Left cardiac atrium (tissue), 4 donors: ENCODE data around the gene CINP. TPM values are rescaled to one million over a fixed set of nuclear protein-coding genes. Genes with fewer than 3 reads are reported as not detected.

Experiments used
- ATAC-seq, 2 donors: fragments of 200-7000 bp; cut with Tn5 transposase; one replicate each; pipeline ENCODE4 v1.9.1; 2020; ENCODE audit warnings: mild to moderate bottlenecking in 2 of 2, moderate library complexity in 2 of 2
- DNase-seq: peaks from one replicate; pipeline ENCODE4 v3.0.0-alpha.2; 2020
- intact Hi-C, 2 donors: fragments of 100-400 bp; cut with DNase I; formaldehyde crosslinking; loops; one replicate each; pipeline versions ENCODE4 v1.14.1 to v1.15.1; 2022 to 2023
- long read RNA-seq: library from polyadenylated mRNA; unstranded; transcript quantifications from one replicate; pipeline ENCODE4 v2.0.0, GENCODE V29; 2021
- total RNA-seq, 2 donors: library from RNA; stranded (reverse); fragmentation: NEBNext Ultra II Directional; extraction: Animal tissue kit (Norgen Biotek cat#: 25700); gene quantifications; one replicate each; pipeline ENCODE4 v1.2.1, GENCODE V29; 2021
- donor health status: DM: no; HTN: yes; CAD: no.
- donor health status: DM: no; HTN: yes; CAD: no; lungs with severe emphysema.
- donor health status: DM: yes; HTN: yes; CAD: no.
- donor health status: Dilated cardiomyopathy.

CINP gene
- 10 to 100 TPM; 30.0 to 31.9 TPM for total RNA-seq
- long read RNA-seq, full-length matches to known transcripts = 12 of 16 reads
- long read RNA-seq, partial matches to known transcripts = 1 of 16 reads
- long read RNA-seq, other reads (novel, unspliced or antisense) = 3 of 16 reads

DNA sequence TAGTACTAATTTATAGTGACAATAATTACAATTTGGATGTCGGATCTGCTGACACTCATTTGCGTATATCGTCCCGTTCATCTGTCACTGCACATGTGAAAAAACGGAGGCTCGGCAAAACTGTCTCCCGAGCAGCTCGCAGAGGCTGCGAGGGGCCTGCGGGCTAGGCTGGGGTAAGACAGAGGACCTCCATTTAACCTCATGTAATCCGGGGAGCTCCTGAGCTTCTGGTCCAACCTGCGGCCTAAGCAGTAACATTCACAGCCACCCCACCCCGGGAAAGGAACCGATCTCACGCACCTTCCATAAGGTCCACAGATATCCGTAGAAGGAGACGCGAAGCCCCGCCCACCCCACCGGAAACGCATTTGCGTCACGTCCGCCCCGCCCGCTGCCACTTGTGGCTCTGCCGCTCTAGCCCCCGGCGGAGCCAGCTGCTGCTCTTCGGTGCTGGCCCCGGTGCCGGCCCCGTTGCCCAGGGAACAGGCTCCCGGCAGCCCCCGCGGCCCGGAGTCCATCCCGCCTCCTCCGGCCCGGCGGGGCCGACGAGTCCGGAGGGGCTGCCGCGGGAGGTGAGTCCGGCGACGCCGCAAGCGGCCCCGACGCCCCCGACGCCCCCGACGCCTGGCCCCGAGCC is at the start of gene CINP, which contains the start of gene TECPR2:
CINP (minus strand) TSS at position 346 of the 637 bp plus-strand sequence; CDS start at position 307, 39 bp downstream.
TECPR2 (plus strand) TSS at position 397 of the 637 bp plus-strand sequence. CDS start 13,781 bp downstream, outside the sequence.
- intact Hi-C loops = no loop called here
- DNase-seq = peak; percentile 99

DNA sequence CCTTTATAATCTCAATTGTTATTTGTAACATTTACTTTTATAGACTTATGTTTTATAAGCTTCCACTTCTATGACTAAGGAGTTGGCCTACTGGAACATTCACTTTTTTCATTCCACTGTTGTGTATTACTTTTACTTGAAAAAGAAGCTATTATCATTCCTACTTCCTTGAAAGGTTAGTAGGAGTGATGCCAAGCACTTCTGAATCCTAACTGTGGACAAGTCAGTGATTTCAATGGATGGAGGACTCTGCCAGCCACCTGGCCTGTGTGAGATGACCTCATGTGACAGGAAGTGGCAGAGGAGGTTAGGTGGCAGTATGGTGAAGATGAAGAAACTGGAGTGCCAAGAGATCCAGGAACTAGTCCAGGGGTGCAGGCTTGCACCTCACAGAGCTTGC is 46.0 kb upstream of the CINP start:
- intact Hi-C loops = no loop called here
- ATAC-seq = peak; percentile 50 to 66
- DNase-seq = no peak

More for the DNA sequence above, at the start of gene CINP, which contains the start of gene TECPR2:
- peak; percentile 99 to 100 for ATAC-seq

DNA sequence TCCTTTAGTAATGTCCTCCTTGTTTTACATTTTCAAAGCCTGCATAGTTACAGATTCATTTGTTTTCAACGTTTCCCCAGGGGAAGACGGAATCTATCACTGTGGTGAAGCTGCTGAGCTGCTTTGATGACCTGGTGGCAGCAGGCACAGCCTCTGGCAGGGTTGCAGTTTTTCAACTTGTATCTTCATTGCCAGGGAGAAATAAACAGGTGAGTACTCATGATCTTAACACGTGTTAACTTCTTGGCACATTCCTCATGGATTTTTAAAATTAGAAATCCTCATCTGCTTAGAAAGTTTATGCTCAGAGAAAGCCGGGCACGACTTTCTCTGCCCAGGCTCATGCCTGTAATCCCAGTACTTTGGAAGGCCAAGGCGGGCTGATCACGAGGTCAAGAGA is 44.6 kb upstream of the CINP start:
- ATAC-seq (no peak), DNase-seq (no peak)
- intact Hi-C loops = loop anchor here in 1 of 2 donors (2.0 kb wide), 1 partner anchor 36 kb away; no protein-coding TSS in a partner anchor

DNA sequence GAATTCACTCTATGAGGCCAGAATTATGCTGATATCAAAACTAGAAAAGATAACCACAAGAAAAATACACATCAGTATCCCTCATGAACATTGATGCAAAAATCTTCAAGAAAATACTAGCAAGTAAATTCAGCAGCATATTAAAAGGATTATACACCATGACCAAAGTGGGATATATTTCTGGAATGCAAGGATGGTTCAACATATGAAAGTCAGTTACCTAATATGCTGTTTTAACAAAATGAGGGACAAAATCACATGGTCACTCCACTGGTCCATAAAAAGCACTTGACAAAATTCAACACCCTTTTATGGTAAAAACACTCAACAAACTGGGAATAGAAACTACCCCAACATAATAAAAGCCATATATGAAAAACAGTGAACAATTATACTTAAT is 40.3 kb upstream of the CINP start:
- no peak for ATAC-seq
- no peak for DNase-seq
- intact Hi-C loops = no loop called here

DNA sequence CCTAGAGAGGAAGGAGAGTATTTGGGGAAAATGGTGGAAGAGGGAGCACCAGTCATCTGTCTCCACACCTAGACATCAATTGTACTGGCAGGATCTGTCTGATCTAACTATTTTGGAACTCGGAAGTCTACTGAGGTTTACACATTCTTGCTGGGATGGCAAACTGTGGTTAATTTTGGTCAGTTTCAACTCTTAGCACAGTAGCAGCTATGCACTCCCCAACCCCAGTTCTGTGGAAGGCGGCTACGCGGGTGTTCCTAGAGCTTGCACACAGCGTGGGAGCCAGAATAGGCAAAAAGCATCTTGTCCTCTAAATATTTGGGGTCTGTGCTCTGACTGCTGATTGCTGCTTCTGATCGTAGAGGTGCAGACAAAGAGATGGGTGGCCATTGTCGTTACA is 33.8 kb upstream of the CINP start:
- DNase-seq = no peak
- ATAC-seq = no peak
- intact Hi-C loops = no loop called here

DNA sequence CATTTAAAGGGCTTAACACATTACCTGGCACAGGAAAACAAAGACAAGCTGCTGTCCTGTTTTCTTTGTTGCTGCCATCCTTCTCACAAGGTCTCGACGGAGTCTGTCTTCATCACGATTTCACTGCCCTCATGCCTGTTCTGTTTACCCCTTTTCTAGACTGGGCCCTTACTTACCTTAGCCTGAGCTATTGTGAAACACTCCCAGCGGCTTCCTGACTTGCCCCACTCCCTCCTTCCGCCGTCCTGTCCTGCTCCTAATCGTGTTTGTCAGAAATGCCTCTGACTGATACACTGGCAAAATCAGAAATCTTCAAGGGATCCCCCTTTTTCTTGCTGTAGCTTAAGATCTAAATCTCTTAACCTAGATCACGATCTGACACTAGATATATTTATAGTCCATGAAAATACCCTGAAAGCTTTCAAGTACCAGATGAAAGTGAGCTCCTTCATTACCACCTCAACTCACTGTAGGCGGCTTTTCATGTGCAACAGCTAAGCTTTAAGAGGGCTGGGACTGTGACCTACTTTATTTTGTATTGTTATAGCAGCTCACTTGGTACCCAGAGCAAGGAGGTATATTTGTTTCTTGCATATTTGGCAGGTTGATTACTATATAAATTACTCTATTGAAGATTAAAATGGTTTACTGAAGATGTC is 32.2 kb upstream of the CINP start:
- ATAC-seq (no peak), DNase-seq (no peak)
- intact Hi-C loops = no loop called here

DNA sequence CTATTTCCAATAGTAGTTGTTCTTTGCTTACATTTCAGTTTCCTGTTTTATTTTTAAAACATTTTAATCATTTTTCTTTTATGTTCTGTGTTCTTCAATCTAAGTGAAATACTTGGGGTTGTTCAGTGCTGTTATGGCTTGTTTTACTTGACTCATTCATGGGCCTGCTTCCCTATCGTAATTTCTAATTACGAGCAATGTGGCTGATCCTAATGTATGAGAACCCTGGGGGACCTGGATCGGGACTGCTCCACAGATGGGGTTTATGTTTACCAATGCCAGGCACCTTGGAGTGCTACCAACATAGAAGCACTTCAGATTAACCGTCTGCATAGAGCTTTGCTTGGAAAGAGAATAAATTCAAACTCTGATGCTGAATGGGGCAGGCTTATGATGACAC is 29.8 kb upstream of the CINP start:
- intact Hi-C loops = no loop called here
- no peak for DNase-seq
- ATAC-seq = no peak

DNA sequence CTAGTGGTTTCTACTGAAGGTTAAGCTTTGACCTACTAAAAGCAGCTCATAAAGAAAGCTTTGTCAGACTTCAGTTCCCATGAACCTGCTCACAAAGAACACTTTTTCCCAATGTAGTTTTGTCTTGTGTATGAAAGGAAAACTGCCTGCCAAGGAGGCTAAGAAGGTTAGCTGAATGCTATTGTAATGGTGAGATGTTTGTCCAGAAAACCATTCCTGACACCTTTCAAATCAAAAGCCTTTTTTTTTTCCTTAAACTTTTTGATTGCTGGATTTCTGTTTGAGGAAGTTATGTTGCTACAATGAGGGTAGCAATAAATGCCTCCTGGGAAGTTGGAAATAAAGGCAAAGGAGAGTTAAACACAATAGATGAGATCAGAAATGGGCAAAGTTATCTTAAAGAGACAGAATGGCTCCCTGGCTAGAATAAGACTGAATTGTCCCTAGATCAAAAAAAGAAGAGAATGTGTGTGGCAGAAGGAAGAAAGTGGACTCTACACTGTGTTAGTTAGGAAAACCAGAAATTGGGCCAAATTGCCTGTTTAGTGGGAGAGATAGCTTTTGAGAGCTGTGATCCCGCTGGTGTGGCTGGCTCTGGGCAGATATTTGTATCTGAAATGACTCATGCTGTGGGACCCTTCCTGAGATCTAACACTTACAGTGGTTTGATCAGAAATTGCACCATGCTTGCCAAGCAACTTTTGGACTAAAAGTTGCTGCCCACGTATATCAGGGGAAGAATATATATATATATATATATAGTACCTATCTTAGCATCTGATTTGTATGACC is 27.6 kb upstream of the CINP start:
- peak in 1 of 2 donors; percentile 30 for ATAC-seq
- DNase-seq = no peak
- intact Hi-C loops = no loop called here

DNA sequence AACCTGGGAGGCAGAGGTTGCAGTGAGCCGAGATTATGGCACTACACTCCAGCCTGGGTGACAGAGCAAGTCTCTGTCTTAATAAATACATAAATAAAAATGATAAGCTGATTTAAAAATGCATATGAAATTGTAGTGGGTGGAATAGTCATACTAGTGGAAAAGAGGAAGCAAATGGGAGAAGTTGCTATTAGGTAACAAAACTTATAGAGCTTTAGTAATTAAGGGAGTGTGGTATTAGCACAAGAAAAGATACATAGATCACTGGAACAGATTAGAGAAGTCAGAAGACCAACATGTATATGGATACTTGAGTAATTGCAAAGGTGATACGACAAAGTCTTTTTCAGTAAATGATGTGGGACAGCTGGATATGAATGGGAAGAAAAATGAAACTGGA is 26.6 kb upstream of the CINP start:
- intact Hi-C loops = no loop called here
- no peak for ATAC-seq

DNA sequence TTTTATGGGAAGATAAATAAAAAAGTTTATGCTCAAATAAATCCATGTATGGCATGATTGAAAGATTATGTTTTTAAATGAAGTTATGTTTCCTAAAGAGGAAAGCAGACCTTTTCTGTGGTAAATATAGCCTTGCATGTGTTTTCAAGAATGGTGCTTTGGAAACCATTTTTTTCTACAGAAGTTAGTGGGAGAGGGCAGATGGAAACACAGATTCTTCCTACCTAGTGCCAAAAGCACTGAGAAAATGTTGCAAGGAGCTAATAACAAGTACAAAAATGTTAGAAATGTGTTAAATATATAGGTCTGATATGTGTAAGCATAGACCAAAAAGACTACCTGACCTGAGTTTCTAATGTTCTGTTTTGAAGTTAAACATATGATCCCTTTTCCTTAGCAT is 24.4 kb upstream of the CINP start:
- DNase-seq (no peak), ATAC-seq (no peak)
- intact Hi-C loops = no loop called here

More for the DNA sequence above, 26.6 kb upstream of the CINP start:
- no peak for DNase-seq

DNA sequence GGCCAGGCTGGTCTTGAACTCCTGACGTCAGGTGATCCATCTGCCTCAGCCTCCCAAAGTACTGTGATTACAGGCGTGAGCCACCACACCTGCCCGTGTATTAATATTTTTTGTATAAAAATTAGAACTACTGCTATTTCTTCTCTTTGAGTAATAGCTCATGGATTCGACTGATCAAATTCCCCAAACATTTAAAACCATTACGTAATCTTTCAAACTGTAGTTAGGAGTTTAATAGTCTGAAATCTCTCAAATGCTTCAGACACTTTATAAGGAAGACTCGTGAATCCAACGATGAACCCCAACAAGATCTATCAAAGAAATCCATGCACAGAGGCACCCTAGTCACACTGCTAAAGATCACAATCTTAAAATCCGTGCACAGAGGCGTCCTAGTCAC is 16.1 kb upstream of the CINP start:
- no peak for ATAC-seq
- no peak for DNase-seq
- intact Hi-C loops = no loop called here

DNA sequence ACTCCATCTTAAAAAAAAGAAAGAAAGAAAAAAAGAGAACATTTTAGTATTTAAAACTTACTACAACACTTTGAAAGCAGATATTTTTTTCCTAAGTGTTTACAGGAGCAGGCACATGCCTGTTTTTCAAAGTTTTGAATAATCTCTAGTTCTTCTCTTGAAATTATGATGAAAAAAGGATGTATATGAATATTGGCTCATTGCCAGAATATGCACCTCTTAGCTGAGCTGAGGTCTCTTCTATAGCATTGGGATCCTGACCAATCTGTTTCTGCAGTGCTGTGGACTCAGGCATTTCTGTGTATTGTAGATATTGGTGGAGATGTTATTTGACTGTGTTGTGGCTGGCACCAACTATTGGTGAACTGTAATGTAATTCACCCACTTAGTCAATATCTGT is 15.0 kb upstream of the CINP start:
- no peak for ATAC-seq
- intact Hi-C loops = no loop called here
- no peak for DNase-seq

DNA sequence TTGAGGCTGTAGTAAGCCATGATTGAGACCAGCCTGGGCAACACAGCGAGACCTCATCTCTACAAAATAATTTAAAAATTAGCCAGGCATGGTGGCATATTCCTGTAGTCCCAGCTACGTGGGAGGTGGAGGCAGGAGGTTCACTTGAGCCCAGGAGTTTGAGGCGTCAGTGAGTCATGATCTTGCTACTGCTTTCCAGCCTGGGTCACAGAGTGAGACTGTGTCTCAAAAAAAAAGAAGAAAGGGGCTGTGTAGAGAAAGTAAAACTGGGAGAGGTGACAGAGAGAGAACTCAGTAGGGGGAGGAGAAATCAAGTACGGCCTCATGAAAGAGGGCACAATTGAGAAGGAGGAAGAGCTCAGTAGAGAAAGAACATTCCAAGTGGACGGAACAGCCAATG is 12.4 kb upstream of the CINP start:
- ATAC-seq (no peak), DNase-seq (no peak)
- intact Hi-C loops = no loop called here

DNA sequence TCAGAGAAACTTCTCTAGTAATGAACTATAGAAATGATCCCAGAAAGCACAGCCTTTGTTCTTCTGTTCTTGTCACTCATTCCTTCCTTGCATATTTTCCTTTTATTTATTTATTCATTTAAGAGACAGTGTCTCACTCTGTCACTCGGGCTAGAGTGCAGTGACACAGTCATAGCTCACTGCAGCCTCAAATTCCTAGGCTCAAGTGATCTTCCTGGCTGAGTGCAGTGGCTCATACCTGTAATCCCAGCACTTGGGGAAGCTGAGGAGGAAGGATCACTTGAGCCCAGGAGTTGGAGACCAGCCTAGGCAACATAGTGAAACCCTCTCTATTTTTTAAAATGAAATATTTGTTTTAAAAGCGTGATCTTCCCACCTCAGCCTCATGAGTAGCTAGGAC is 11.6 kb upstream of the CINP start:
- ATAC-seq = no peak
- DNase-seq = no peak

DNA sequence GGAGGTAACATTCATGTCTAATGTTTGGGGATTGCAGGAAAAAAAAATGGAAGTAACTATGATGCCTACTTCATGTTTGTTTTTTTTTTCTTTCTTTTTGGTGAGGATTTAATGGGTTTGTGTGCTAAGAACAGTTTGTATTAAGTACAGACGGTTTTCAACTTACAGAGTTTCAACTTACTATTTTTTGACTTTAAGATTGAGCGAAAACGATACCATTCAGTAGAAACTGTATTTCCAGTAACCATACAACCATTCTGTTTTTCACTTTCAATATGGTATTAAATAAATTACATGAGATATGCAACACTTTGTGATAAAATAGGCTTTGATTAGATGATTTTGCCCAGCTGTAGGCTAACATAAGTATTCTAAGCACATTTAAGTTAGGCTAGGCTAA is 10.4 kb upstream of the CINP start:
- ATAC-seq (no peak), DNase-seq (no peak)
- intact Hi-C loops = no loop called here

More for the DNA sequence above, 11.6 kb upstream of the CINP start:
- intact Hi-C loops = no loop called here

DNA sequence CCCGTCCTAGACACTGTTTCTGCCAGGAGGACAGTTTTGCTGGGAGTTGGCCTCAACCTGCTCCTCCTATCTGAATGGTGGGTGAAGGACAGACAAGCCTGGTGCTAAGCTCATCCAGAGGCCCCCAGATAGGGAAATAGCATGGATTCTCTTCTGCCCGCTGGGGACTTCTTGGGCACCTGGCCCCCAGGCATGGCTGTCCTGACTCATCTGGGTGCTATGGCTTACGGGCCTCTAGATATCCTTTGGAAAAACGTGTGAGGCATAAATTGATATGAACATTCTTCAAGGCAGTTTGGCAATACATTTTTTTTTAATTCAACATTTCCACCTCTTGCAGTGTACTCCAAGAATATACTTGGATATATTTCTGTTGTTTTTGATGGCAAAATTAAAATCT is 8.7 kb upstream of the CINP start:
- ATAC-seq (no peak), DNase-seq (no peak)
- intact Hi-C loops = loop anchor here in 1 of 2 donors (2.0 kb wide), 1 partner anchor 35 kb away; no protein-coding TSS in a partner anchor

DNA sequence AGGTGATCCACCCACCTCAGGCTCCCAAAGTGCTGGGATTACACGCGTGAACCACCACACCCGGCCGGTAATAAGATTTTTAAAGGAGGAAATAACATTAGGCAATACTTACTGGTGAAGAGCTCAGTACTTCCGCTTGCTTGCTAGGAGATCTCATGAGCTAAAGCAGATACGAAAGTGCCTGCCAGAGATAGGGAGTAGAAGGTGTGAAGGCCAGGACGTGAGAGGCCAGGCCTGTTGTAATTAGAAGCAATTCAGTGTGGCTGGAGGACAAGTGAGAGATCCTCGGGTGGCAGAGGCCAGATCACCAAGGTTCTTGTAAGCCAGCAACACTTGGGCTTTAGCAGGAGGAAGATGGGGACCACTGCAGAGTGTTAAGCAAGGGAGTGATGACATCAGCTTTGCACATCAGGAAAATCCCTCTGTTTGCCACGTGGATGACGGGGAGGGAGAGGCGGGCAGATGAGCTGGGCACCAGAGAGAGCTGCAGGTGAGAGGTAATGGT is 7.7 kb upstream of the CINP start:
- DNase-seq = peak; percentile 34
- ATAC-seq = peak; percentile 80 to 87
- intact Hi-C loops = loop anchor here in 1 of 2 donors (2.0 kb wide), 1 partner anchor 36 kb away; no protein-coding TSS in a partner anchor

DNA sequence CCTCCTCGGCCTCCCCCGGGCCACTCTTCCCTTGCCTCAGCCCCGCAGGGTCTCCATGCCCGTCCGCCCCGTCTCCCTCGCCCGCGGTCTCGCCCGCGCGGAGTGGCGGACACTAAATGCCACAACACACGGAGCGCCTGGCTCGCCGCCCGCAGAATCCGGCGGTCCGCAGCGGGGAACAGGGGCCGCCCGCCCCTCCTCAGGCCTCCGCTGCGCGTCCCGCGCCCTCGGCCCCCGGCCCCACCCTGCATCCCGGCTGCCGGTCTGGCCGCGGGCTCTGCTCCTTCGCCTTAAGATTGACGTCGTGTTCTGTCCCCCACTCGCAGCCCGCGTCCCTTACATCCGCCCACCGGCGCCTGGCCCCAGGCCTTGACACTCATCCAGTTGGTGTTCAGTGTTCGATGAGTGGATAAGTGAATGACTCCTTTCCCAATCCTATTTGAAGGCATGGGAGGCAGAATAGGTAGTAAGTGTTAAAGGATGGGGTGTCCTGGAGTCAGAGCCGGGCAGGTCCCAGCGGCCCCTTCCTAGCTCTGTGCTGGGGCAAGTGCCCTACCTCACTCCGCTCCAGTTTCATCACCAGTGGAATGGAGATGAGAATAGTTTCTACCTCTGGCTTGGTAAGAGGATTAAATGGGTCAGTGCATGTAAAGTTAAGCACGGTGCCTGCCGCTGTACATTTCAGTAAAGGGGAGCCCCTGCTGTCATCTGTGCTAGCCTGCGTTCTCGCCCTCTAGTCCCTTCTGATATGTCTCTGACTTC is 673 bp upstream of the CINP start:
- intact Hi-C loops = no loop called here
- ATAC-seq = peak; percentile 60 to 62

DNA sequence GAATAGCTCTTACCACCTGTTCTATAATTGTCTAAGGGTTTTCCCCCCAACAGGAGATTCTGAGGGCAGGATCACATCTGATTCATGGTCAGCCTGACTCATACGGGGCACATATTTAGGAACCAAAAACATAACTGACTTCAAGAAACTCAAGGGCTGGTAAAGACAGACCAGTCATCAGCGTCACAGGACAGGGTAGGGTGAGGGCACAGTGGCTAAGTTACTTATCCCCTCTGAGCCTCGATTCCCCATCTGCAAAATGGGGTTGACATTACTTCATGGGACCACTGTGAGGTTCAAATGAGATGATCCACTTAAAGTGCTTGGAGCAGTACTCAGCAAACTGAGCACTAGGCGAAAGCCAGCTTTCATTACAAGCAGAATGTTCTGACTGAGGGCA is 606 bp downstream of the CINP start:
- intact Hi-C loops = no loop called here
- DNase-seq (no peak), ATAC-seq (peak in 1 of 2 donors; percentile 1)

More for the DNA sequence above, 673 bp upstream of the CINP start:
- DNase-seq = peak; percentile 66
